Sigmoid colon (tissue), 7 donors: ENCODE data around the gene WNT2B. TPM values are rescaled to one million over a fixed set of nuclear protein-coding genes. Genes with fewer than 3 reads are reported as not detected.

Source experiments
- DNase-seq: peaks from one replicate; pipeline ENCODE4 v3.0.0-alpha.2; 2019
- H3K27ac ChIP-seq, 4 donors: fragments of 200-600 bp; sonication (generic); one replicate each; pipeline ENCODE4 v1.5.1; 2016 to 2019; ENCODE audit warnings: mild to moderate bottlenecking in 1 of 4
- H3K27me3 ChIP-seq, 3 donors: fragments of 200-600 bp; sonication (generic); one replicate each; pipeline ENCODE4 v1.5.1; 2019; ENCODE audit warnings: mild to moderate bottlenecking in 1 of 3
- H3K36me3 ChIP-seq, 4 donors: fragments of 200-600 bp; sonication (generic); one replicate each; pipeline ENCODE4 v1.5.1; 2016 to 2019
- H3K4me1 ChIP-seq, 4 donors: fragments of 200-600 bp; sonication (generic); one replicate each; pipeline ENCODE4 v1.5.1; 2017 to 2019
- H3K4me3 ChIP-seq, 4 donors: fragments of 200-600 bp; sonication (generic); one replicate each; pipeline ENCODE4 v1.5.1; 2017 to 2019; ENCODE audit warnings: mild to moderate bottlenecking in 2 of 4, moderate library complexity in 1 of 4
- H3K9me3 ChIP-seq, 4 donors: fragments of 200-600 bp in 3 of 4; sonication (generic) in 3 of 4; one replicate each; pipeline versions ENCODE4 v1.5.1 to v1.6.1; 2013 to 2019
- EP300 ChIP-seq, 4 donors: sonication (generic); formaldehyde crosslinking; IDR thresholded peaks; one replicate each; pipeline ENCODE4 v1.6.1; 2017; ENCODE audit warnings: antibody characterized with exemption in 4 of 4
- POLR2A ChIP-seq, 2 donors: fragments of 450-650 bp; IDR thresholded peaks; one replicate each; pipeline ENCODE4 v1.6.1; 2016; ENCODE audit warnings: antibody characterized with exemption in 2 of 2, mild to moderate bottlenecking in 2 of 2, moderate library complexity in 2 of 2
- POLR2AphosphoS5 ChIP-seq, 4 donors: sonication (generic); formaldehyde crosslinking; IDR thresholded peaks; one replicate each; pipeline ENCODE4 v1.6.1; 2017; ENCODE audit warnings: antibody characterized with exemption in 4 of 4
- WGBS, 2 donors: extraction: QIAGEN DNeasy Blood & Tissue Kit; methylation state at CpG; one replicate each; pipeline ENCODE4 v1.1.7; 2013; 5-methylcytosine and 5-hydroxymethylcytosine counted together
- intact Hi-C: fragments of 100-400 bp; cut with DNase I; formaldehyde crosslinking; loops from one replicate; pipeline ENCODE4 v1.15.1; 2023
- polyA plus RNA-seq, 3 donors: library from polyadenylated mRNA; stranded (reverse); fragments of 200-250 nt; gene quantifications; one replicate each; pipeline ENCODE4 v1.2.3, GENCODE V29; 2013
- total RNA-seq, 4 donors: library from RNA; depleted of rRNA; stranded (reverse); fragments of >200 nt; gene quantifications; one replicate each; pipeline ENCODE4 v1.1.0, GENCODE V29; 2016
- TF ChIP-seq, protein P1 (sequence below), 4 experiments: fragments of 450-650 bp in 3 of 4; fragments of 200-600 bp in 1 of 4; IDR thresholded peaks; one replicate each; pipeline ENCODE4 v1.5.1; 2016 to 2019; ENCODE audit warnings: antibody characterized with exemption in 4 of 4, mild to moderate bottlenecking in 3 of 4, moderate library complexity in 2 of 4
- donor health status: healthy with polysubstance abuse.
- donor health status: Bipolar disorder and iron deficiency.
- donor health status: healthy.

Gene WNT2B
- total and polyA plus RNA-seq, 7 donors: 1.2 to 4.2 (median 1.8) TPM

DNA sequence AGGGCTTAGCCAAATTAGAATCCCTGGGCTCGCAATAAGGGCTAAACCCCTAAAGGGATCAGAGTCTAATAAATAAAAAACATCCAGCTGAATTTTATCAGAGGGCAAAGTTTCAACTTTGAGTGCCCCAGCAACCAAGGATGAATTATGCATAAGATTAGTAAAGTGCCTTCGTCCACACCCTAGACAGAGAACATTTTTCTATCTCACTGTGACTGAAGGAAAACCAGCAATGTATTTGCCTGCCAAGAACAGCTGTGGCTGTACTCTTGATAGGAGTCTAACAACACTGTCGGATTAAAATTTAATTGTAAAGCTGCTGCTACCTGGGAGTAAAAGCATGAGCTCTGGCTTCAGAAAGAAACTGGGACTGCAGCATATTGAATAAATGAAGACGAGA lies 23.3 kb downstream of the WNT2B start:
- TF ChIP-seq, protein P1, sequence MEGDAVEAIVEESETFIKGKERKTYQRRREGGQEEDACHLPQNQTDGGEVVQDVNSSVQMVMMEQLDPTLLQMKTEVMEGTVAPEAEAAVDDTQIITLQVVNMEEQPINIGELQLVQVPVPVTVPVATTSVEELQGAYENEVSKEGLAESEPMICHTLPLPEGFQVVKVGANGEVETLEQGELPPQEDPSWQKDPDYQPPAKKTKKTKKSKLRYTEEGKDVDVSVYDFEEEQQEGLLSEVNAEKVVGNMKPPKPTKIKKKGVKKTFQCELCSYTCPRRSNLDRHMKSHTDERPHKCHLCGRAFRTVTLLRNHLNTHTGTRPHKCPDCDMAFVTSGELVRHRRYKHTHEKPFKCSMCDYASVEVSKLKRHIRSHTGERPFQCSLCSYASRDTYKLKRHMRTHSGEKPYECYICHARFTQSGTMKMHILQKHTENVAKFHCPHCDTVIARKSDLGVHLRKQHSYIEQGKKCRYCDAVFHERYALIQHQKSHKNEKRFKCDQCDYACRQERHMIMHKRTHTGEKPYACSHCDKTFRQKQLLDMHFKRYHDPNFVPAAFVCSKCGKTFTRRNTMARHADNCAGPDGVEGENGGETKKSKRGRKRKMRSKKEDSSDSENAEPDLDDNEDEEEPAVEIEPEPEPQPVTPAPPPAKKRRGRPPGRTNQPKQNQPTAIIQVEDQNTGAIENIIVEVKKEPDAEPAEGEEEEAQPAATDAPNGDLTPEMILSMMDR (IDR thresholded peaks at IDR 0.05): no peak
- TF ChIP-seq POLR2A (IDR thresholded peaks at IDR 0.05) (no peak), POLR2AphosphoS5 (IDR thresholded peaks at IDR 0.05) (no peak), EP300 (IDR thresholded peaks at IDR 0.05) (no peak)
- DNase-seq: no peak
- 27 to 76% methylated on average over 4 of the region's 4 CpGs for WGBS, 2 donors
- H3K4me3 ChIP-seq: no peak overlapping the region
- no peaks in the 10 kb centered on the region for H3K27me3 ChIP-seq
- H3K9me3 ChIP-seq: no peaks in the 10 kb centered on the region
- no peak overlapping the region for H3K27ac ChIP-seq
- intact Hi-C loops: no loop called here
- H3K4me1 ChIP-seq: peaks cover 0 to 8% (median 0%) of the 10 kb centered on the region in 4 donors
- H3K36me3 ChIP-seq: peaks cover 0 to 14% (median under 1%) of the 10 kb centered on the region in 4 donors

DNA sequence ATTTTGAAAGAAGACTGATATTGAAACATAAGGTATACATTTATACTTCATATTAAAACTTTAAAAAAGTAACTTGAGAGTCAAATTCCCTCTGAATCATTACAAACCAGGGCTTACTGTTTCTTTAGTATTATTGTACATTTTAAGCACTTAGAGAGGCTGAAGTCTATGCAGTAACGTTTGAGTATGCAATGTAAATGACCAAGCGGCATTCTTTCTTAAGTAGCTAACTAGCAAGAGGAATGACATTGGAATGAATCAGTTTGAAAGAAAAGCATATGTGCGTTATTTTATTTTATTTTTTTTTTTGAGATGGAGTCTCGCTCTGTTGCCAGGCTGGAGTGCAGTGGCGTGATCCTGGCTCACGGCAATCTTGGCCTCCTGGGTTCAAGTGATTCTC lies 24.3 kb downstream of the WNT2B start:
- H3K27me3 ChIP-seq: no peaks in the 10 kb centered on the region
- H3K4me1 ChIP-seq: peaks cover 0 to 3% (median 0%) of the 10 kb centered on the region in 4 donors
- no peaks in the 10 kb centered on the region for H3K9me3 ChIP-seq
- H3K27ac ChIP-seq: no peak overlapping the region
- 93 to 96% methylated on average over 6 of the region's 6 CpGs for WGBS, 2 donors
- H3K36me3 ChIP-seq: peaks cover 0 to 17% (median 3%) of the 10 kb centered on the region in 4 donors
- no peak overlapping the region for H3K4me3 ChIP-seq
- no peak for TF ChIP-seq EP300 (IDR thresholded peaks at IDR 0.05)
- TF ChIP-seq, protein P1 (IDR thresholded peaks at IDR 0.05): no peak
- TF ChIP-seq POLR2A (IDR thresholded peaks at IDR 0.05): no peak
- TF ChIP-seq POLR2AphosphoS5 (IDR thresholded peaks at IDR 0.05): no peak
- intact Hi-C loops: no loop called here
- DNase-seq: no peak

DNA sequence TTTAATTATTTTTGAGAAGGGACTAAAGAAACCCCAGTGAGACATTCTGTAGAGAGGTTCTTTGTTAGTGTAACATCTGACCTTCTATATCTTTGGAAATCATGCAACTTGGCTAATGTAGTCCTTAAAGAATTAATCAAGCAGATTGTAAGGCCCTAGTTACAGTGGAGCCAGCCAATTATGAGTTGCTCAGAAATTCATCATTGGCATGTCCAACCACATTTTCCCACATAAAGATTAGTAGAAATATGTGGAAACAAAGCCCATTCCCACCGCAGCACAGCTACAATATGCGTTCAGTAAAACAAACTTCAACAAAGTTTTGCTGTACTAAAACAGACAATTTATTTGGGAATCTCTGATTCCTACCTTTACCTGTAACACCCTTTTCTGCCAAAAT lies 27.8 kb downstream of the WNT2B start:
- WGBS, 2 donors: 85 to 96% methylated on average over 2 of the region's 2 CpGs
- Histone ChIP-seq H3K27me3 (no peaks in the 10 kb centered on the region), H3K36me3 (peaks cover 0 to 49% (median 7%) of the 10 kb centered on the region in 4 donors), H3K27ac (no peak overlapping the region), H3K4me3 (no peak overlapping the region), H3K9me3 (no peaks in the 10 kb centered on the region), H3K4me1 (no peaks in the 10 kb centered on the region)
- no peak for DNase-seq
- intact Hi-C loops: no loop called here
- TF ChIP-seq POLR2A (IDR thresholded peaks at IDR 0.05) (no peak), POLR2AphosphoS5 (IDR thresholded peaks at IDR 0.05) (no peak), EP300 (IDR thresholded peaks at IDR 0.05) (no peak)
- TF ChIP-seq, protein P1 (IDR thresholded peaks at IDR 0.05): no peak

DNA sequence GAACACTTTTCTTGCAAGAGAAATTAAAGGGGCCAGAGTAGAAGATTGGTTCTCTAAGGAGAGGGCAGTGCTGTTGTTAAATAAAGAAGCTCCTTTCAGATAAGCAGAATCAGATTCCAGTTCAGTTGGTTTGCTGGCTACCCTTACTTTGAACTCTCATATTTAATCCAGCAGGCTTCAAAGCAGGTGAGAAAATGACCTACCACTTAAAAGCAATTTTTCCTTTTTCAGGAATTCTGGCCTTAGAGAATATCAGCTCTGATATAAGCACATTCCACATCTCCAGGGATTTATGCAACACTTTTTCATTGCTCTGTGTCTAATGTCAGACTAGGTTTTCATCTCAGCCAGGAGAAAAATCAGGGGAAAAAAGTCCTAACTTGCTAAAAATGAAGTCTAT lies 28.7 kb downstream of the WNT2B start:
- intact Hi-C loops: no loop called here
- Histone ChIP-seq H3K36me3 (peaks cover 0 to 47% (median 7%) of the 10 kb centered on the region in 4 donors), H3K27ac (no peak overlapping the region), H3K4me3 (no peak overlapping the region), H3K27me3 (no peaks in the 10 kb centered on the region), H3K9me3 (no peaks in the 10 kb centered on the region), H3K4me1 (no peaks in the 10 kb centered on the region)
- no peak for DNase-seq
- TF ChIP-seq EP300 (IDR thresholded peaks at IDR 0.05) (no peak), POLR2AphosphoS5 (IDR thresholded peaks at IDR 0.05) (no peak), POLR2A (IDR thresholded peaks at IDR 0.05) (no peak)
- TF ChIP-seq, protein P1 (IDR thresholded peaks at IDR 0.05): no peak

DNA sequence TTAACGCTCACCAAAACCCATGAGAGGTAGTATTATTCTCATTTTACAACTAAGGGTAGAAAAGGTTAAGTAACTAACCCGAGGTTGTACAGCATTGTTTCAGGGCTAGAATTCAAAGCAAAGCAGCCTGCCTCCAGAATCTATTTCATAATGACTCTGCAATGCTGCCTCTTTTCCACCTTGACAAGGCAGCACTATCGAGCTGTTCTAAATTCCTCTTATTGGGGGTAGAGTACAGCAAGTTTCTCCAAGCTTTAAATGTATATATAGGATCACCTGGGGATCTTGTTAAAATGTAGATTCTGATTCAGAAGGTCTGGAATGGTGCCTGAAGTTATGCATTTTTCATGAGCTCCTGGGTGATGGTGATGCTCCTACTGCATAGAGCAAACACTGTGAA lies 30.1 kb downstream of the WNT2B start:
- Histone ChIP-seq H3K4me1 (no peaks in the 10 kb centered on the region), H3K36me3 (peaks cover 0 to 40% (median 7%) of the 10 kb centered on the region in 4 donors), H3K4me3 (no peak overlapping the region), H3K27me3 (no peaks in the 10 kb centered on the region), H3K9me3 (no peaks in the 10 kb centered on the region), H3K27ac (no peak overlapping the region)
- TF ChIP-seq POLR2A (IDR thresholded peaks at IDR 0.05): no peak
- no peak for TF ChIP-seq POLR2AphosphoS5 (IDR thresholded peaks at IDR 0.05)
- TF ChIP-seq, protein P1 (IDR thresholded peaks at IDR 0.05): no peak
- TF ChIP-seq EP300 (IDR thresholded peaks at IDR 0.05): no peak
- intact Hi-C loops: no loop called here
- WGBS, 2 donors: 89 to 92% methylated on average over 3 of the region's 3 CpGs
- DNase-seq: no peak
